GM12801 (cell line): ENCODE data around the gene ARPC1B.

Source experiments
- CTCF ChIP-seq: IDR thresholded peaks from one replicate; pipeline ENCODE4 v1.5.1; 2011; ENCODE audit warnings: control low read depth; ENCODE audit not compliant: insufficient read length; ENCODE audit errors: extremely low read depth

The ARPC1B gene

GRCh38 chr7:99373091-99374066 is 1.2 kb upstream of the ARPC1B start:
- TF ChIP-seq CTCF, result no peak

GRCh38 chr7:99375070-99375807 is 709 bp downstream of the ARPC1B start:
- TF ChIP-seq CTCF, result no peak

GRCh38 chr7:99379043-99379577 is 4.6 kb downstream of the ARPC1B start:
- no peak for TF ChIP-seq CTCF

GRCh38 chr7:99380032-99380822 is 5.7 kb downstream of the ARPC1B start:
- no peak for TF ChIP-seq CTCF

GRCh38 chr7:99380823-99381663 is 6.5 kb downstream of the ARPC1B start:
- TF ChIP-seq CTCF, result no peak

GRCh38 chr7:99381664-99382075 is 7.1 kb downstream of the ARPC1B start:
- TF ChIP-seq CTCF, result no peak
